GM21528 (cell line): ENCODE measurements around the gene PARK7.
A peak's percentile ranks its signal among the peaks of the same experiment; 100 is the strongest.

Source experiments
- ATAC-seq: cut with Tn5 transposase; IDR thresholded peaks from one replicate; pipeline ENCODE4 v1.9.1; 2021; ENCODE audit warnings: mild to moderate bottlenecking, moderate library complexity; ENCODE audit not compliant: unreplicated experiment, low FRiP score

Gene PARK7

GRCh38 chr1:7980984-7981383 is 19.5 kb downstream of the PARK7 start:
- ATAC-seq = no peak

DNA sequence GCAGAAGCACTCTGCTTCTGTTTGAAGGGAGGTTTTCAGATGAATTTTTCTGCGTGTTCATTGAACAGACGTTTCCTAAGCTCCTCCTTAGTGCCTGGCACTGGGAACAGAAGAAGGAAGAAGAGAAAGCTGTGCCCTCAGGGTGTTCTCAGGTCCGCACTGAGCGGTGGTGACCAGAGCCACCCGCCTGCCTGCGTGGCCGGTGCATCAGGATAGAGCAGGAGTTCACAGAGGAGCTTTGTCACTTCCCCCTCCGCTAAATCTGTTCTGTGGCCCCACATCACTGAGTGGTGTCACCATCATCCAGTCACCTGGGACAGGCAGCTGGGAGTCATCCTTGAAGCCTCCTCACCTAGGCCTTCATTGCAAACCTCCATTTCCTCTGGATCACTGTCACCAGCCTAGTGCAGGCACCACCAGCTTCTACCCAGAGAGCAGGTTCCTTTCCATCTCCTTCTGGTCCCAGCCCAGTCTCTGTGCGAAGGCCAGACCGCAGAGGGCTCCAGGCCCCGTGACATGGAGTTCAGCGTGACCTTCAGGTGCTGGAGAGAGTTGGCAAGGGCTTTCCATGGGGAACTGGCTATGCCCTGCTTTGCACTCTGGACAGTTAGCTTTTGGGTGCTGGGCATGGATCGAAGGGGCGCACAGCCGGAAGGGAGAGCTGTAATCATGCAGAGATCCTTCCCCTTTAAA is 21.7 kb downstream of the PARK7 start:
- ATAC-seq = no peak

DNA sequence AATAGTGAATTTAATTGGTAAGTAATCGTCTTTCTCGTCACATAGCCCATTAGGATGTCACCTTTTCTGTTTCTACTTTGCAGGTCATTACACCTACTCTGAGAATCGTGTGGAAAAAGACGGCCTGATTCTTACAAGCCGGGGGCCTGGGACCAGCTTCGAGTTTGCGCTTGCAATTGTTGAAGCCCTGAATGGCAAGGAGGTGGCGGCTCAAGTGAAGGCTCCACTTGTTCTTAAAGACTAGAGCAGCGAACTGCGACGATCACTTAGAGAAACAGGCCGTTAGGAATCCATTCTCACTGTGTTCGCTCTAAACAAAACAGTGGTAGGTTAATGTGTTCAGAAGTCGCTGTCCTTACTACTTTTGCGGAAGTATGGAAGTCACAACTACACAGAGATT is 23.3 kb downstream of the PARK7 start:
- ATAC-seq = no peak

DNA sequence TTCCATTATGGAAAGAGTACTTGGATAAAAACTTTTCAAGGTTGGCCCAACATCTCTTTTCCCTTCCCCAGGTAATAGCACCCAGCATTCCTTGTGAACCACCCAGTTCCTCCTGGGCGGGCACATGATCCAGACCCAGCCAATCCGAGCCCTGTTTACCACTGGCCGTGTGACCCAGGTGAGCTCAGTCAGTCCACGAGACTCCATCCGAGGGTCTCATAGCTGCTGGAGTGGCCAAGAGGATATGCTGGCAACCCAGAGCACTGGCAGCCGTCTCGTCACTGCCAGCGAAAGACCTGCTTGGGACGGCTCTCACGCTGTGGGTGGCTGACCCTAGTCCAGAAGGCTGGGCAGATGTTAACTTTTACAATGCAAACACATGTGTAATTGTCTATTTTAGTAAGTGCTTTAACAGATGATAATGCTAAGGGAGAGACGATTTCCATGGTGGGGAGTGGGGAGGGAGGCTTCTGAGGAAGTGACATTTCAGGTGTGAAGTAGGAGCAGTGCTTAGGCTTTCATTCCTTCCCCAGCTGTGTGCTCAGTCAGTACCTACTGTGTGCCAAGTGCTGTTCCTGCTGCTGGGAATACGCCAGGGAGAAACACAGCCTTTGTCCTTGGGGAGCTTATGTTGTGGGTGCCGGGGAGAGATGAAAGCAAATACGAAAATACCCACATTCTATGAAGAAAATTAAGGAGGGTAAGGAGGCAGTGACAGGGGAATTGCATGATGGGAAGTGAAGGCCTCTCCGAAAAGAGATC is 24.5 kb downstream of the PARK7 start:
- no peak for ATAC-seq

GRCh38 chr1:7987528-7987927 is 26.0 kb downstream of the PARK7 start:
- no peak for ATAC-seq

- no peak for ATAC-seq
These were observed 27.1 kb downstream of the PARK7 start for GRCh38 chr1:7988576-7988975.

GRCh38 chr1:7989762-7990428 is 28.4 kb downstream of the PARK7 start:
- ATAC-seq = no peak

DNA sequence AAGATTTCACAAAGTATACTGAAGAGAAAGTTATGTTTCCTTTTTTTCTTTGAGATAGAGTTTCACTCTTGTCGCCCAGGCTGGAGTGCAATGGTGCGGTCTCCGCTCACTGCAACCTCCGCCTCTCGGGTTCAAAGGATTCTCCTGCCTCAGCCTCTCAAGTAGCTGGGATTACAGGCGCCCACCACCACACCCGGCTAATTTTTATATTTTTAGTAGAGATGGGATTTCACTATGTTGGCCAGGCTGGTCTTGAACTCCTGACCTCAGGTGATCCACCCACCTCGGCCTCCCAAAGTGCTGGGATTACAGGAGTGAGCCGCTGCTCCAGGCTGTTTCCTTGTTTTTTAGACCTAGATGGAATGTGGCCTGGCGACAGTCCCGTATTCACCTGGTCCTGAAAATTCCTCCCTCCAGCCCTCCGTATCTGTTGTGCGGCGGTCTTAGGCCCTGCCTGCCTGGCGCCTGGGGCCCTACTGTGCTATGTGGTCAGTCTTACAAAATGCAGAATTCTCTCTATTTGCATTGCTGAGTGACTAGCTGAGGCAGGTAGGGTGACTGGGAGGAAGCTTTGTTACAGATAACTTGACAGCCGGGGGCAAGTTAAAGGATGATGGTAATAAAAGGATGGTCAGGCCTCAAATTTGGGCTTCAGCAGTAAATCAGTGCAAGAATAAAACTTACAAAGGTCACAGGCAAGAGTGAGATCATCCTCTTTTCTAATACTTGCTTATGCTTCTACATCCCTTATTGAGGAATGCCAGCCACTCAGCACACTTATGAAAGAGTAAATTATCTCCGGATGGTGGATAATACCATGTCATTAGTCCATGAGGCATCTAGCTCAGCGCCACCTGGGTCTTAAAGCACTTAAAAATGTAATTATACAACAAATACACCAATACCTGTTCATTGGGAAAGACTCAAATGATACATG is 30.3 kb downstream of the PARK7 start:
- ATAC-seq = no peak

DNA sequence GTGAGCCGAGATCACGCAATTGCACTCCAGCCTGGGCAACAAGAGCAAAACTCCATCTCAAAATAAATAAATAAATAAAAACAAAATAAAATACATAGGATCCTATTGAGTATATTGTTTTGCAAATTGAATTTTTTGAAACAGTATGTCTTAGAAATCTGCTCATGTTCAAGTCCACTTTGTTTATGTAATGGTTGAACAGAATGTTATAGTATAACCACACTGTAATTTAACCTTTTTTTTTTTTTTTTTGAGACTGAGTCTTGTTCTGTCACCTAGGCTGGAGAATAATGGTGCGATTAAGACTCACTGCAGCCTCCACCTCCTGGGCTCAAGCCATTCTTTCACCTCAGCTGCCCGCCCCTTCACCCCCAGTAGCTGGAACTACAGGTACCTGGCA is 31.4 kb downstream of the PARK7 start:
- no peak for ATAC-seq

DNA sequence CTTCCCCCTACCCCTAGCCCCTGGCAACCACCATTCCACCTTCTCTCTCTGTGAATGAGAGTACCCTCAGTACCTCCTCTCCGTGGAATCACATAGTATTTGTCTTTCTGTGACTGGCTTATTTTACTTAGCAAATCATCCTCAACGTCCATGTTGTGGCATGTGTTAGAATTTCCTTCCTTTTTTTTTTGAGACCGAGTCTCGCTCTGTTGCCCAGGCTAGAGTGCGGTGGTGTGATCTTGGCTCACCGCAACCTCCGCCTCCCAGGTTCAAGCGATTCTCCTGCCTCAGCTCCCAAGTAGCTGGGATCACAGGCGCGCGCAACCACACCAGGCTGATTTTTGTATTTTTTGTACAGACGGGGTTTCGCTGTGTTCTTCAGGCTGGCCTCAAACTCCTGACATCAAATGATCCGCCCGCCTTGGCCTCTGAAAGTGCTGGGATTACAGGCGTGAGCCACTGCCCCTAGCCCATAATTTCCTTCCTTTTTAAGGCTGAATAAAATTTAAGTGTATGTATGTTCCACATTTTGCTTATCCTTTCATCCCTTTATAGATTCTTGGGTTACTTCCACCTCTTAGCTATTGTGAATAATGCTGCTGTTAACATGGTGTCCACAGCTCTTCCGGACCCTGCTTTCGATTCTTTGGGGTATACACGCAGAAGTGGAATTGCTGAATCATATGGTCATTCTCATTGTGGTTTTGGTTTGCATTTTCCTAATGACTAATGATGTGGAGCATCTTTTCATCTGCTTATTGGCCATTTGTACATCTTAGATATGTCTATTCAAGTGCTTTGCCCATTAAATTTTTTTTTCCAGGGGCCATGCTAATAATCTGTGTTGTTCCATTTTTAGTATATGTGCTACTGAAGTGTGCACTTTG is 32.3 kb downstream of the PARK7 start:
- ATAC-seq = peak; percentile 85

DNA sequence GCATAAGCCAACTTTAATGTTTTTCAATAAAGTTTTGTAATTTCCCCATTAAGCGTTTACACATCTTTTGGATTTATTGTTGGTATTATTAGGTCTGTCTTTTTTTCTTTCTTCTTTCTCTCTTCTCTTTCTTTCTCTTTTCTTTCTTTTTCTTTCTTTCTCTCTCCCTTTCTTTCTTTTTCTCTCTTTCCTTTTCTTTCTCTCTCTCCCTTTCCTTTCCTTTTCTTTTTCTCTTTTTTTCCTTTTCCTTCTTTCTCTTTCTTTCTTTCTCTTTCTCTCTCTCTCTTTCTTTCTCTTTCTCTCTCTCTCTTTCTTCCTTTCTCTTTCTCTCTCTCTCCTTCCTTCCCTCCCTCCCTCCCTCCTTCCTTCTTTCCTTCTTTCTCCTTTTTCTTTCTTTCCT is 33.3 kb downstream of the PARK7 start:
- no peak for ATAC-seq

DNA sequence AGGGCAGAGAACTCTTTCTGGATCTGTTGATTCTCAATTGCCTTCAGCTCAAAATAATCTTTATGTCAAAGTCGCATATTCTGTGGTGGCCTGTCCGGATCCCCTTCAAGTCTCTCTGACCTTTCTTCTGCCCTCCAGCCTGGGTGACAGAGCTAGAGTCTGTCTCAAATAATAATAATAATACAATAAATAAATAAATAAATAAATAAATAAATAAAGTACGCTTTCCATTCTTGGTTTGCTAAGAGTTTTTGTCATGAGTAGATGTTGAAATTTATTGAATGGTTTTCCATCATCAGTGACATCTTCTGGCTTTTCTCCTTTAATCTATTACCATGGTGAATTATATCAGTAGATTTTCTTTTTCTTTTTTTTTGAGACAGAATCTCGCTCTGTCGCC is 33.9 kb downstream of the PARK7 start:
- no peak for ATAC-seq

DNA sequence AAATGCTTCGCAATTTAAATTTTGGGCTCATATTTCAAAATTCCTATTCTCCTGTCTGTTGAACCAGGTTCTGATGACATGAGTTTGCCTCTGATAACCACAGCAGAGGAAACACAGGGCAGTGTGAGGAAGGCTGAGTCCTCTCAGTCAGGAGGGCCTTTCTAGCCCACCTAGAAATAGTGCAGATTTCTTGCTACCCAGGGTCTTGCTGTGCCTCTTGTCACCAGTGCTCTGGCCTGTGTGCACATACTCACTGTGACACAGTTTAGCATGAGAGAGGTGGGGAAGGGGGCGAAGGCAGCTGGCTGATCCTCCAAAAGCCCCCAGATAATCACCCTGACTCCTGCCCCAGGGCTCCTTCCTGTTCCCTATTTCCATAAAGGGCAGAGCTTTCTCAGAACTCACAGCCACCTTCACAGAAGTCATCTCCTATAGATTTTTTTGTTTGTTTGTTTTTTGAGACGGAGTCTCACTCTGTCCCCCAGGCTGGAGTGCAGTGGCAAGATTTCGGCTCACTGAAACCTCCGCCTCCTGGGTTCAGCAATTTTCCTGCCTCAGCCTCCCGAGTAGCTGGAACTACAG is 40.9 kb downstream of the PARK7 start:
- ATAC-seq = no peak

- no peak for ATAC-seq
These were observed 41.4 kb downstream of the PARK7 start for GRCh38 chr1:8002921-8003320.

DNA sequence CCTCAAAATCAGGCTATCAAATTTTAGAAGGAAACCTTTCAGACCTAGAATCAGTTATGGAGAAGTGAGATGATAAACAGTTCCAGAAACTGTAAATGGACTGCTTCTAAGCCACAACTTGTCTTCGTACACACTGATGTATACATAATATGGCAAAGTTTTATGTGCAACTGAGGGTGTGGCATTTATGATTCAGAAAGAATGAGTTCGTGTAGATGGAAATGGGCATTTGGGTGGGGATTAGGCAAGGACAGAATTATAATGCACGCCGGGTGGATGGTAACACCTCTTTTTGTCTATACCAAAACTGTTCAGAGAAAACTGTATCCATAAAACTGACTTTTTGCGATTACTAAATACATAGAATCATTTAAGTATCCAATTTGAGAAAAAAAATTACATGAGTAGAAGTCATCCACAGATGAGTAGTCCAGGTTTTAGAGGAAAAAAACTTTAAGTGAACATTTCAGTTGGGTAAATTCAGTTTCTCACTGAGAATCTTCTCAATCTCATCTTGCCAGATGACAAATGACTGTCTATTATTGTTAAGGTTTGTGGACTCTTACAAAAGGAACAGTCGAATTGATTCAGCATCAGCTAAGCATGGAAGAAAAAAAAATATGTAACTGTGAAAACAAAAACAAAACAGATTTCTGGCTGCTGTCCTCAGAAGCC is 42.1 kb downstream of the PARK7 start:
- ATAC-seq = no peak

GRCh38 chr1:8004113-8004802 is 42.7 kb downstream of the PARK7 start:
- no peak for ATAC-seq

DNA sequence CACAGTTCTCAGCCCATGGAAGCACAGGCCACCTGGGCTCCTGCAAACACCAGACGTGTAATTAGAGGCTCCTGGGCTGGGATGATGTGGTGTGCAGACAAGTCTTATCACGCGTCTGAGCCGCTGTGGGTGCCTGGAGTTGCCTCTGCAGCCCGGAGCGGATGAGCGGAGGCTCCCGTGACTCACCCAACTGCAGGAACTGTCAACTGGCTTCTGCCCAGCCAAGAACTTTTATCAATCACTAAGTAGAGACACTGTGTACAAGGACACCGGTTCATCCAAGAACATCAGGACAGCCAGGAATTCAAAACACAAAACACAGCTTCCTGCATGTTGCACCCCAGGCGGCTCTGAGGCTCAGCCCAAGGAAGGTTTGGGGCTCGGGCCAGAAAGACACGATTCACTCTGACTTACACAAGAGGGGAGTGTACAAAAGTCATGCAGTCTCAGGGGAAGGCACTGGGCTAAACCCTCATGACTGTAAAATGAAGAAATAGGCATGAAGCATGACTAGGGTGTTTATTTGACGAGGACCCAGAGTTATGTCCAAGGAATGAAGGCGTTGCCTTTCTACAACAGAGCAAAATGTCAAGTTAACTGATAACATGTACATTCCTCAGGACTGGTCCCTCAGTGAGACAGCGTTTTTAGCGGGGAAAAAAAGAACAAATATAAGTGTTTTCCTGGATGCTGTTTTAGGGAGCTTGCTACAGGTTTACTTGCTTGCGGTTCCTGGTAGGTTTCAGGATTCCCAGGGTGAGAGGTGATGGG is 43.5 kb downstream of the PARK7 start:
- ATAC-seq = no peak
